NAMALWA (cell line): ENCODE data around the gene PLEKHJ1.

Source experiments
- DNase-seq: peaks from one replicate; pipeline ENCODE4 v3.0.0-alpha.2; 2015; ENCODE audit warnings: low spot score

PLEKHJ1 gene

DNA sequence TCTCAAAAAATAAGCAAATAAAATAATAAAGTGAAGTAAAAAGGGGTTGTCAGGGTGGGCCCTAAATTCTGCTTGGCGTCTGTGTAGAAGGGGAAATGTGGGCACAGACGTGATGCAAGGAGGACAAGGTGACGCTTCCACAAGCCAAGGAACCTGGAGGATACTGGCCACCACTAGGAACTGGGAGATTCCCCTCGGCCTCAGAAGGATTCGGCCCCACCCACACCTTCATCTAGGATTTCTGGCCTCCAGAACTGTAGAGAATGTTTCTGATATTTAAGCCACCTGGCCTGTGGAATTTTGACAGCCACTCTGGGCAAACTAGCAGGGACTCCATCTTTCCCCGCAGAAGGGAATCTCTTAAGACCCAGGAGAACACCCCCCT, 1.1 kb downstream of the PLEKHJ1 start:
- DNase-seq: no peak

DNA sequence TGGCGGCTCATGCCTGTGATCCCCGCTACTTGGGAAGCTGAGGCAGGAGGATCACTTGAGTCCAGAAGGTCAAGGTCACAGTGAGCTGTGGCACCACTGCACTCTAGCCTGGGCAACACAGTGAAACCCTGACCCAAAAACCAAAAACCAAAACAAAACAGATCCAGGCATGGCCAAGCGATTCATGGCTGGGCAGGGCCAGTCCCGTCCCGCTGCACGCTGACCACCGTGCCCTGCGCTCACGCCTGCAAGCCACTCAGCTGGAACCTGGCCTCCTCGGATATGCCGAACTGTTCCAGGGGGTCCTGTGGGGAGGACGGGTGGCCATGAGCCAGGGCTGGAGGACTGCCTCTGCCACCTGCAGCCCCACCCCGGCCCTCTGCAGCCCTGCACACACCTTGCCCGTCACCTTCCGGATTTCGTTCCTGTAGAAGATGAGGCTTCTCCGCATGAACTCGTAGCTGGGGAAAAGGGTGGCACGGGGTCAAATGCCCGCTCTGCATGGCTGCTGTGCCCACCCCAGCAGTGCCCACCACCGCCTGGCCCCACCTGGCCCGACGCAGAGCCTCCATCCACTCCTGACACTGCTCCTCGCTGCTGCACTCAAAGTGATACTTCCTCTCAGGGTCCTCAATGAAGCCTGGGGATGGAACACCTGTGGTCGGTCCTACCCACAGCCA, 2.4 kb downstream of the PLEKHJ1 start:
- DNase-seq: no peak

DNA sequence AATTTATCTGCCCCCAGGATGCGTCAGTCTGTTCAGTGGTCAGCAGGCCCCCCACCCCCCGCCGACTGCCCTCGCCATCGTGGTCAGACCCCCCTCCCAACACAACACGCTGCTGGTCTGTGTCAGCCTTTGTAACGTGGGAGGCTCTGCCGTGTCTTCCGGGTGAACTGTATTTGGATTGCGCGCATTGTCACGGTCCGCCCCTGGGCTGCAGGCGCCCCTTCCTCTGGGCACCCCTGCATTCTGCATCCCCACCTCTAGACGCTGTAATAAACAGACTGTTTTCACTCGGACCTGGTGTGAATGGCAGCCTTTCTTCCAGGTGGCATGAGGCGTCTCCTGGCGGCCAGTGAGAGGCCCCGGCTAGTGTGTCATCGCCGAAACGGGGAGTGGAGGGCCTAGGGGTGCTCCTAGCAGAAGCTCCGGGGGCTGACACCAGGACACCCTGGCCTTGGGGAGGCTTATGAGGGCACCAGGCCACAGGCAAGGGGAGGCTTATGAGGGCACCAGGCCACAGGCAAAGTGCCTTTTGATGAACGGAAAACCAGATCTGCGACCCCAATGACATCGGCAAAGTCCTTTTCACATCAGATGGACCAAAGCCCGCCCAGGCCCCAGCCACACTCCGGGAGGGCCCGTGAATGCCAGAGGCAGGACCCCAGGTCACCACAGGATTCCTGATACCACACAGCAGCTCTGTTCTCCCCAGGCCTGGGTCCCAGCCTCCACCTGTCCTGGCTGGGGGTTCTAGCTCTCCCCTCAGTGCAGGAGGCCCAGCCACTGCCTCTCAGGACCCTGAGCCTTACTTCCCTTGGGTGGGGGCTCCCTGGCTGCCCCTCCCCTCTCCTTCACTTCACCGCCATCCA, 3.6 kb downstream of the PLEKHJ1 start:
- no peak for DNase-seq

DNA sequence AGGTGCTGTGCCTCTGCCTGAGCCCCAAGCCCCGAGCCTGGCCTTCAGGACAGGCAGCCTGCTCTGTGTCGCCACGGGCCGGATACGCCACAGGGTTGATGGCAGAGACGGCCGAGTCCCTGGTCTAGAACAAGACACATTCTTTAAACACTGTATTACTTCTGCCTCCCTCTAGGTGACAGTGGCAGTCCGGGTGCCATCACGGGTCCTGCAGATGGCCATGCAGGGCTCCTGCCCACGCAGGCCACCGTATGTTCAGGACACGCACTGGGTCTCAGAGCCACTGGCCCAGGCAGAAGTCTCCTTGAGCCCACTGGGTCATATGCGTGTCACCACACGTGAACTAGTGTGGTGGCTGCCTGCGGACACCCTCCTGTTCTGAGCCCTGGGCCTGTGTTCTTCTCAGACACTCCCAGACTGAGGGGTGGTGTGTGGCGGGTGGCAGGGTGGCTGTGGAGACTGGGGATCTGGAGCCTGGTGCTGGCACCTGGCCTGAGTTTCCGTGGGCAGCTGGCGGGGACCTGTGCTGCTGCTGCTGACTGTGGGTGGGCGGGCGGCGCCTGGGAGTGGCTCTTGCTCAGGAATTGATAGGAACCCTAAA, 4.4 kb downstream of the PLEKHJ1 start:
- no peak for DNase-seq

DNA sequence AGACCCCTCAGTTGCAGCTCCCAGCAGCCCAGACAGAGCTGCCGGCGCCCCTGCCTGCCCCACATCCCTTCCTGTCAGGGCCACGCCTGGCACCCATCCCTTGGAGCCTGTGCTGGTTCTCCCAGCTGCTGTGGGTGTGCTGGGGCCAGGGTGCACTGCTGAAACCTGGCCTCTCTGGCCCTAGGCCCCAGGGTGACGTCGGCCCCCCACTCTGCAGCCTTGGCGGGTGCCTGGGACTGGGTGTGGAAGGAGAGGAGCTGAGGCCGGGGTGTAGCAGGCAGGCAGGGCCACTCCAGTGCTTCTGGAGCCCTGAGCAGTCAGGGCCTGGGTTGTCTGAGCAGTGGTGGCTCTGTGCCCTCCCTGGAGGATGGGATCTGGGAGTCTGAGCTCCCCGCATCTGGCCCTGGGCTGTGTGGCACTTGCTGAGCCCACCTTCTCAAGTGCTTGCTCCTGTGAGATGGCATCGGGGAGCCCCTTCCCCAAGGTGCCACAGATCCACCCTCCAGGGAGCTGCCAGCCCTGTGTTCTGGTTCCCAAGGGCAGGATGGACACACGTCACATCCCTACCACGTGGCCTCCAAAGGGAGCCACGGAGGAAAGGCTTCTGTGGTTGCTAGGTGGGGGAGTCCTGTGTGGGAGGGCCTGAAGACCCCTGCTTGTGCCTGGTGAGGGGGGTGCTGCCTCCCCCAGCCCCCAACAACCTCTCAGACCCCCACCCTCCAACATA, 5.2 kb downstream of the PLEKHJ1 start:
- no peak for DNase-seq

DNA sequence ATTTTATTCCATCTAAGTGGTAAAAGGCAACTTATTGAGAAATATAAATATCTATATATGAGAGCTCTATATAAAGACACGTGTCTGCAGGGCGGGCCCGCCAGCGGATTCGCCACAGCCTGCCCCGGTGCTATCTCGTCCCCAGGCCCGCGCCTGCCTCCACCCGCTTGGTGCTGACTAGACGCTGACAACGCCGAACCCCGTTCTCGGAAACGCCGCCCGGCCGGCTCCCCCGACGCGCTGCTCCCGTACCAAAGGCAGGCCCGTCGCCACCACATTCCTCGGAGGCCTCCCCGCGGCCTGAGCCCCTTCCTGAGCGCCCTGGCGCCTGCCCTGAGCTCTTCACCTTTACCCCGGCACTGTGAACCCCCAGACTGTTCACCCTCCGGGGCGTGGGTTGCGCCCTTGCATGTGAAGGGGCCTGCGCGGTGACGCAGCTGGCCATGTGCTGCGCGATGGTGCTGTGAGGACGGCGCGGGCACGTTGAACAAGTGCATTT, 6.0 kb downstream of the PLEKHJ1 start:
- no peak for DNase-seq

DNA sequence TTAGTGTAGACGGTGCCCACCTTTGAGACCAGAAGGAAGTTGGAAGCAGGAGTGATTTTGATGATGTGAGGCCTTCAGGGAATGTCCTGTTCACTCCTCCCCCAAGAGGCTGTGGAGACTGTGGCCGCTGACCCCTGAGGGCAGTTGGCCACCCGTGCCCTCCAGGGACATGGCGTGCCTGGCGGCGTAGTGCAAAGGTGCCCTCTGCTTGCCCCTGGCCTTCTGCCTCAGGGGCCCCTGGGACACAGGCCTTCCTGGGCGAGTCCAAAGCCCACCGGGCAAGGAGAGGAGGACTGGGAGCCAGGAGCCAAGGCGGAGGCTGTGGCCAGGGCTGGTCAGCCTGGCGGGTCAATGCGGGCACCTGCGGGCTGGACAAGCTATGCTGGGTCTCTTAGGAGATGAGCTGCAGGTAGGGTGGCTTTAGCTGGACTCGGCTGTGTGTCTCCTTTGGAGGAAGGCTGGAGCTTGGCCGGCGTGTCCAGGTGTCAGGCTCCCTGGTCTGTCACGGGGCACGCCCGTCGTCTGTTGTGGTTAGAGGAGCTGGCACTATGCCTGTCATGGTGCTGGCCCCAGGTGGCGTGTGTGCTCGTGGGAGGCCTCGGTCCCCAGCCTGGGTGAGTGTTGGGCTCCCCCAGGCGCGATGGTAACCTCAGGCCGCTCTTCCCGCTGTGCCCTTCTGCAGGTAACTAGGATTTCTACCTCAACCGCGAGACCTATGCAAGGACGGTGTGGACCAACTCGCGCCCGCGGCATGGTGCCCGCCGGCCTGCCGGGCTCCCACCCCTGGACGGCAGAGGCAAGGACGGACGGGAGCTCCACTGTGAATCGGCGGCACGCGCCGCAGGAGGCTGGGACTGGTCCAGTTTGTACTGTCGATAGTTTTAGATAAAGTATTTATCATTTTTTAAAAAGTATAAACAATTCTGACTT, 6.8 kb downstream of the PLEKHJ1 start:
- no peak for DNase-seq

DNA sequence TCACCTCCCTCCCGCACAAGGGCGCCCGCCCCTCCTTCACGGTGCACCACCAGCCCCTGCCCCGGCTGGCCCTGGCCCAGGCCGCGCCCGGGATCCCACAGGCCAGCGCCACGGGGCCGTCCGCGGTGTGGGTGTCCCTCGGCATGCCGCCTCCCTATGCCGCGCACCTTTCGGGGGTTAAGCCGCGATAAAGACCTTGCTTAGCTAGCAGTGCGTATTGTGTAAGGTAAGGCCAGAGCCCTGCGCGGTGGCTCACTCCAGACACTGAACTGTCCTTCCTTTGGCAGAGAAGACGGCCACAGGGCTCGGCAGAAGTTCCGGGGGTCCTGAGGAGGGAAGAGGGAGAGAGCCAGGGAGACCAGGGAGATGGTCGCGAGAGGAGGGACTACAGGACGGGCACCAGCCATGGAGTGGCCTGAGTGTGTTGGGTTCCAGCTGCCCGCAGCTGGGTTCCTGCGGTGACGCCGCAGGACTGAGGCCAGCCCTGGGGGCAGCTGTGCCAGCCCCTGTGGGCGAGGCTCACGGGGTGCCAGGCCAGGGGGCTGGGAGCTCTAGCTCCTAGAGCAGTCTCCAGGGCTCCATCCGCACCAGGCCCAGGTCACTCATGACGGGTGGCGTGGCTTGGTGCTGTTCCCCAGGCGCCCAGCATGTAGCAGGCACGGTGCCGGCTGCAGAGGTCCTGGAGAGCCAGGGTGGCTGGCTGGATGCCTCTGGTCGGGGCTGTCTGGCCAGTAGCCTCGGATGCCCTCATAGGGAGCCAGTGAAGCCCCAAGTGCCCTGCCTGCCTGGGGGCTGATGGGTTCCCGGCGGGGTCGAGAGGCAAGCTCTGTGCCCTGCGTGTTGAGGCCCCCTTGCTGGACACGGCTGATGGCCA, 7.7 kb downstream of the PLEKHJ1 start:
- no peak for DNase-seq

DNA sequence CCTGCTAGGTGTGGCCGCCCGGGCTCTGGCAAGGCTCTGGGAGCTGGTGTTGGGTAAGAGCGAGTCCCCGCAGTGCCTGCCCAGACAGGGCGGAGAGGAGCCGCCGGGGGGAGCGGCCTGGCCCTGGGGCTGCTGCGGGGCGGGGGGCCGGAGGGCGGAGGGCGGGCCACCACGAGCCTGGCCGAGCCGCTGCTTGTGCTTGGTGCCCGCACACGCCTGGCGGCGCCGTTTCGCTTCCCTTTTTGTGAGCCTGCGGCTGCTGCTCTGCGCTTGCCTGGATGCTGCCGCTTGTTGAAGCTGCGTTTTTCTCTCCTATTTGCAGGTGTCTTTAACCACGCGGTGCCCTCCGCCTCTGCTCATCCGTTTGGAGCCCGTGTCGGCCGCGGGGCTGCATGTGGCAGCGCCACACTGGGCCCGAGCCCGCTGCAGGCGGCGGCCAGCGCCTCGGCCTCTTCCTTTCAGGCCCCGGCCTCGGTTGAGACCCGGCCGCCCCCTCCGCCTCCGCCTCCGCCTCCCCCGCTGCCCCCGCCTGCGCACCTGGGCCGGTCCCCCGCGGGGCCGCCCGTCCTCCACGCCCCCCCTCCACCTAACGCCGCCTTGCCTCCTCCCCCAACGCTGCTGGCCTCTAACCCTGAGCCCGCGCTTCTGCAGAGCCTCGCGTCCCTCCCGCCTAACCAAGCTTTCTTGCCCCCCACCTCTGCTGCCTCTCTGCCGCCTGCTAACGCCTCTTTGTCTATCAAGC, 8.5 kb downstream of the PLEKHJ1 start:
- no peak for DNase-seq

DNA sequence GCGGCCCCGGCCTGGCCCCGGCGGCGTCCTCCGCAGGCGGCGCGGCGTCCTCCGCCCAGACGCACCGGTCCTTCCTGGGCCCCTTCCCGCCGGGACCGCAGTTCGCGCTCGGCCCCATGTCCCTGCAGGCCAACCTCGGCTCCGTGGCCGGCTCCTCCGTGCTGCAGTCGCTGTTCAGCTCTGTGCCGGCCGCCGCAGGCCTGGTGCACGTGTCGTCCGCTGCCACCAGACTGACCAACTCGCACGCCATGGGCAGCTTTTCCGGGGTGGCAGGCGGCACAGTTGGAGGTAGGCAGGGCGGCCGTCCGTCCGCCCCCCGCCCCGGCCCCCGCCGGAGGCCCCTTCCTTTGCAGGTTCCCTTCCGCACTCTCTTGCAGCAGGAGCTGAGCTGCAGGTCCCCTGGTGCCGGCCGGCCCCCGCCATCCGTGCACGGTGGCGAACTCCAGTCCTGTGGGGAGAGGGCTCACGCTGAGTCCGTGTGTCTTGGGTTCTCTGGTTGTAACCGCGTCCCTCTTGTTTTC, 9.2 kb downstream of the PLEKHJ1 start:
- no peak for DNase-seq

DNA sequence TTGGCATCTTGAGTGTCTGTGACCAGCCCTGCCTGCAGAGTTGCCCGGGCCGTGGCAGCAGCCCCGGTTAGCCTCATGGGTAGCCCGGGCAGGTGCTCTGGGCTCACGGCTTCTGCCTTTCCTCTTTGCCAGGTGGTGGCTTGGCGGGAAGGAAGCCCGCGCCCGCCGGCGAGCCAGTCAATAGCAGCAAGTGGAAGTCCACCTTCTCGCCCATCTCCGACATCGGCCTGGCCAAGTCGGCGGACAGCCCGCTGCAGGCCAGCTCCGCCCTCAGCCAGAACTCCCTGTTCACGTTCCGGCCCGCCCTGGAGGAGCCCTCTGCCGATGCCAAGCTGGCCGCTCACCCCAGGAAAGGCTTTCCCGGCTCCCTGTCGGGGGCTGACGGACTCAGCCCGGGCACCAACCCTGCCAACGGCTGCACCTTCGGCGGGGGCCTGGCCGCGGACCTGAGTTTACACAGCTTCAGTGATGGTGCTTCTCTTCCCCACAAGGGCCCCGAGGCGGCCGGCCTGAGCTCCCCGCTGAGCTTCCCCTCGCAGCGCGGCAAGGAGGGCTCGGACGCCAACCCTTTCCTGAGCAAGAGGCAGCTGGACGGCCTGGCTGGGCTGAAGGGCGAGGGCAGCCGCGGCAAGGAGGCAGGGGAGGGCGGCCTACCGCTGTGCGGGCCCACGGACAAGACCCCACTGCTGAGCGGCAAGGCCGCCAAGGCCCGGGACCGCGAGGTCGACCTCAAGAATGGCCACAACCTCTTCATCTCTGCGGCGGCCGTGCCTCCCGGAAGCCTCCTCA, 9.9 kb downstream of the PLEKHJ1 start:
- DNase-seq: no peak

DNA sequence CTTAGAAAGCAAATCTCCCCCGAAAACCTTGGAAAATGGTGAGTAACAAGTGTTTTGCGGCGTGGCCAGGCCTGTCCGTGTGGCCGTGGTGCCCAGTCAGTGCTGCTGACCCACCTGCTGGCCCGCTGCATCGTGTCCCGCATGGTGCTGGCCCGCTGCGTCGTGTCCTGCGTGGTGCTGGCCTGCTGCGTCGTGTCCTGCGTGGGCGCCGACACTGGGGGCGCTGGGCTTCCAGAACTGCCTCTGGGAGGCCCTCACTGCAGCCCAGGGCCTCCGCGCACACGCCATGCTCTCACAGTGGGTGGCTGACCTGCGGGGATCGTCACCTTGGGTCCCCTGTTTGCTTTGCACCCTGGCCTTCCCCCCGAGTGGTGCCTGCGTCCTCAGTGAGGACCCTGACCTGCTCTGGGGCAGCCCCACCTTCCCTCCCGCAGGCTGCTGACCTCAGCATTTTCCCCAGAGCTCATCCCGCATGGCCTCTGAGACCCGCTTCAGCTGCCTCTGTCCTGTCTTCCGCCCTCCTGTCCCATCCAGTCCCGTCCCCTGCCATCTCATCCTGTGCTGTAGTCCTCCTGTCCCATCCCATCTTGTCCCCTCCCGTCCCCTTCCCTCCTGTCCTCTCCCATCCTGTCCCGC, 10.6 kb downstream of the PLEKHJ1 start:
- DNase-seq: no peak

DNA sequence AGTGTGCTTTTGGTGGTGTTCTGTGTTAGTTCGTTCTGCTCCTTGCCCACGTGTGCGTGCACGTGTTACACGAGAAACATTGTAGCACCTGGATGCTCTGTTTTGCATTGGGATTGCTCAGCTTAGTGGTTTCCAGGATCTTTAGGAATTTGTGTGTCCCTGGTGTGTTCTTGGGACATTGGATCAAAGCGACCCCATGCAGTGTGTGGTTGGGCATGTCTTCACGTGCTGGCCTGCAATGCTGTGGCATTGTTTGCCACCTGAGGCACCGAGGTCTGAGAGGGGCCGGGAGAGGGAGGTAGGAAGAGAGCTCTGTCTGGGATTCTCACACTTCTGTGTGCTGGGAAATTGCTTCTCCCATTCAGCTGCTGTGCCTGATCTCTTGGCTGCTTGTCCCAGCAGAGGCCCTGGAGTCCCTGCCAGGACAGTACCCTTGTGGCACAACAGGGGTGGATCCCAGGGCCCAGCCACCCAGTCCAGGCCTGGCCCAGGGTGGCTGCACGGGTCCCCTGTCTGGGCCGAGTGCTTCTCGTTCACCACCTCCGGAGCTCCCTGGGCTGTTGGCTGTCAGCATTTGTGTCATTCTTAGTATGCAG, 11.3 kb downstream of the PLEKHJ1 start:
- DNase-seq: no peak

DNA sequence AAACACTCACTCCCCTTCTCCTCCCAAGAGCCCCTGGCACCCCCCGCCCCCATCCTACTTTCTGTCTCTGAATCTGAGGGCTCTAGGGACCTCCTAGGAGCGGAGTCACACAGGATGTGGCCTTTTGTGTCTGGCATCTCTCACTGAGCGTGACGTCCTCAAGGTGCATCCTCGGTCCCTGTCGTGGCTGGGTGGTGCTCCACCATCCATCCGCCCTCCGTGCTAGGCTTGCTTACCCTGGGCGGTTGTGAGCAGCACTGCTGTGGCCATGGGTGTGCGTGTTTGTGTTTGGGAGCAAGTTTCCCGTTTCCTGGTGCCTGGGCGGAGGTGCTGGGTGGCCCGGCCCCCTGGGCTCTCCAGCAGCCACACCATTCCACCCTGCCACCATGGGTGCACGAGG, 12.2 kb downstream of the PLEKHJ1 start:
- DNase-seq: peak; percentile 43

DNA sequence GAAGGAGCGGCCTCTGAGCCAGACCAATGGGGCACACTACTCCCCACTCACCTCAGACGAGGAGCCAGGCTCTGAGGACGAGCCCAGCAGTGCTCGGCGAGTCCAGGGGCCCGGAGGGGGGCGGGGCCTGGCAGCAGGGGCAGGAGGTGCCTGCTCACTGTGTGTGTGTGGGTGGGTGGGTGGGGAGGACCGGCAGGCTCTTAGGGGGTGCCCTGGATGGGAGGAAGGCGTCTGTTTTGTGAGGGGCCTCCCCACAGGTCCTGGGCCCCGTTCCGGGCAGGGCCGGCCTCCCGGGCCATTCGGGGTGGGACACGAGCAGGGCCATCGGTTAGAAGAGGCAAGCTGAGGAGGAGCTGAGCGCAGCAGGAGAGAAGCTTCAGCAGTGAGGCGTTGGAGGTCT, 12.7 kb downstream of the PLEKHJ1 start:
- DNase-seq: no peak

DNA sequence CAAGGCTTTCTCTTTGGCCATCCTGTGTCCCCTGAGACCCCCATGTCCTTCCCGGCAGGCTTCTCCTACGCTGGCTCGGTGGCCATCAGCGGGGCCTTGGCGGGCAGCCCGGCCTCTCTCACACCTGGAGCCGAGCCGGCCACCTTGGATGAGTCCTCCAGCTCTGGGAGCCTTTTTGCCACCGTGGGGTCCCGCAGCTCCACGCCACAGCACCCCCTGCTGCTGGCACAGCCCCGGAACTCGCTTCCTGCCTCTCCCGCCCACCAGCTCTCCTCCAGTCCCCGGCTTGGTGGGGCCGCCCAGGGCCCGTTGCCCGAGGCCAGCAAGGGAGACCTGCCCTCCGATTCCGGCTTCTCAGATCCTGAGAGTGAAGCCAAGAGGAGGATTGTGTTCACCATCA, 14.2 kb downstream of the PLEKHJ1 start:
- DNase-seq: no peak

DNA sequence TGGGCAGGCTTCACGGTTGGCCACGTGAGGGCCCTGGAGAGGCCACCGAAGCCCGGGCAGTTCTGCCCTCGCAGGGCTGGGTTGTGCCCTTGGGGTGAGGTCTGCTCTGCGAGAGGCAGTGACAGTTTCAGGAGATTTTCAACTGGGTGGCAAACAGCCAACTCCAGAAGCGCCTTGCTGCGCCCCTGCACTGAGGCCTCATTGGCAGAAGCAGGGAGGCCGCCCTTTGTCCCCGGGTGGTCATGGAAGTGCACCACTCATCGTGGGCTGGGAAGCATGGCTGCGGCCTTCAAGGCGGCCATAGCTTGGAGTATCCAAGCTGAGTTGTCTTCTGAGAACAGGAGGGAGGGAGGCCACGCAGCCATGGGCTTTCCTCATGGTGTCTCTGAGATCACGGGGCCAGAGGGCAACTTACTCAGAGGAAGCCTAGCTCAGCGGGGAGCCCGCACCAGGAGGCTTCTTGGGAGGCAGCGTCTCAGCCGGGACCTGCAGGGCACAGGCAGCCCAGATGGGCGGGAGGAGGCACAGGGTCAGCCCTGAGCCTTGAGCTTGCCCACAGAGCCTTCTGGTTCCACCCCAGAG, 14.8 kb downstream of the PLEKHJ1 start:
- no peak for DNase-seq
